Embryonic facial prominence (tissue), 1 donor: ENCODE data around the gene TMEM144.

Experiments used
- DNase-seq: peaks from one replicate; pipeline ENCODE4 v3.0.0-alpha.2; 2016; ENCODE audit errors: extremely low spot score

TMEM144 gene

DNA sequence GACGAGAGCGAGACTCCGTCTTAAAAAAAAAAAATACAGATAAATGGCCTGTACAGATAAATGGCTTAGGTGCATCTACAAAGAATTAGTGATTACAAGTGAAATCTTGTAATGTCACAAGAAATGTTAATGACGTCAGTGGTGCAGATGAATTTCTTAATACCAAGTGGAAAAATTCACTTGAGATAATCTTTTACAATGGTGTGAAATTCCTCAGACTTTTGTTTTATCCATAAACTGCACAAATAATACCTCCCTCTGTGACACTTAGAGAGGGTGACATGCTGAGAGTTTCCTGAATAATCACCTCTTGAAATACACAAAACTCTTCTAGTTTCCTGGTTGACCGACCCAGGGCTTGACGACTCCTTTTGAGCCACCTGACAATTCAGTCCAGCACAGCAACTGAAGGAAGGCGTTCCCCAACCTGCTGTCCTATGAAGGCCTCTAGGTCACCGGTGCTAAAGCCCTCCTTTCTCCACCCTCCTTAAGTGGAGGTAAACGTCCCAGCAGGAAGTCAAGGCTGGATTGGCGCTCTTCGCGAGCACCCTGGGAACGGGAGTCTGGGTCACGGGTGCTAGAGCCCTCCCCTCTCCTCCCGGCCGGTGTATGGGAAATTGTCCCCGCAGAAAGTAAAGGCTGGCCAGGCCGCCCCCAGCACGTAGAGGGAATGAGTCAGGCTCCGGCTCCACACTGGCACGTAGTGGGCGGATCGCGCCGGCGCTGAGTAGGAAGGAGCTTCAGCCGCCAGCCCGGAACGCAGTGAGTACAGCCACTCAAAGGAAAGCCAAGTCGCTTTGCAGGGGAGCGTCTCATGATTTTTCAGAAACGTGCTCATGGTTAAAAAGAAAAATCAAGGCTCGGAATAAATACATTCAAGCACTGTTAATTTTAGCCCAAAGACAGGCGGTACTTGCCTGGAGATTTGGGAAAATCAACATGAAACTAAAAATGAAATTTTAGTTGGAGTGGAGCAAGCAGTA lies at the start of gene TMEM144:
TMEM144 (plus strand) TSS at position 662 of the 983 bp plus-strand sequence. CDS start 2,182 bp downstream, outside the sequence.
- DNase-seq = peak; percentile 49

DNA sequence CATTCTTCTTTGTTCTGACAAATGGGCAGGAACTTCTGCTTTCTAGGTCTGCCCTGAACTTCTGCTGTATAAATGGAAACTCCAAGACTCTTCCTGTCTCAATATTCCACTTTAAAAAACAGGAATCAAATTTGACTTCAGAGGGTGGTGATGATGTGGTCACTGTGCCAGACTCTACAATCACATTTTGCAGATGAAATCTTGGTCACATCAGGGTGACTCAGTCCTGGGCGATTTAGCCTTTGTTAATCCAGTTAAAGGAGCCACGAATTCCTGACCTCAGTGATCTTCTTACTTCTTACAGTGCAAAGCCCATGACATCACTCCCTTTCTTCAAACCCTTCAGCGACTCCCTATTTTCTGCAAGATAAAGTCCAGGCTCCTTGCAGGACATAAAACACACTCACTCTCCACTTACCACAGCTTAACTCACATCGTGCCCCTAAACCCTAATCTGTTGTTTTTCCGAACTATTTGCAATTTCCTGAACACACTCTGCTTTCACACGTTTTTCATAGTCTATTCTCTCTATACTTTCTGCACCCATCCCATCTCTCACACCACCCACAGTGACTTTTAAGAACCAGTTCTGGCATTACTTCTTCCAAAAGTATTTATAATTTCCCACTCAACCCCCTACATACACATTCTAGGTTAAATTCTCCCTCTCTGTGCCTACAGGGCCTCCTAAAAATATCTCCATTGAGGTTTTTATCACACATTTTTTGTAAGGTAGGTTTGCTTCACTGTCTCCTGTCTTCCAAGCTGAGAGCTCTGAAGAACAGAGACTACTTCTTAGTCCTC lies 48.5 kb upstream of the TMEM144 start:
- DNase-seq = no peak

- no peak for DNase-seq
These were observed 47.7 kb upstream of the TMEM144 start for GRCh38 chr4:158162631-158163030.

DNA sequence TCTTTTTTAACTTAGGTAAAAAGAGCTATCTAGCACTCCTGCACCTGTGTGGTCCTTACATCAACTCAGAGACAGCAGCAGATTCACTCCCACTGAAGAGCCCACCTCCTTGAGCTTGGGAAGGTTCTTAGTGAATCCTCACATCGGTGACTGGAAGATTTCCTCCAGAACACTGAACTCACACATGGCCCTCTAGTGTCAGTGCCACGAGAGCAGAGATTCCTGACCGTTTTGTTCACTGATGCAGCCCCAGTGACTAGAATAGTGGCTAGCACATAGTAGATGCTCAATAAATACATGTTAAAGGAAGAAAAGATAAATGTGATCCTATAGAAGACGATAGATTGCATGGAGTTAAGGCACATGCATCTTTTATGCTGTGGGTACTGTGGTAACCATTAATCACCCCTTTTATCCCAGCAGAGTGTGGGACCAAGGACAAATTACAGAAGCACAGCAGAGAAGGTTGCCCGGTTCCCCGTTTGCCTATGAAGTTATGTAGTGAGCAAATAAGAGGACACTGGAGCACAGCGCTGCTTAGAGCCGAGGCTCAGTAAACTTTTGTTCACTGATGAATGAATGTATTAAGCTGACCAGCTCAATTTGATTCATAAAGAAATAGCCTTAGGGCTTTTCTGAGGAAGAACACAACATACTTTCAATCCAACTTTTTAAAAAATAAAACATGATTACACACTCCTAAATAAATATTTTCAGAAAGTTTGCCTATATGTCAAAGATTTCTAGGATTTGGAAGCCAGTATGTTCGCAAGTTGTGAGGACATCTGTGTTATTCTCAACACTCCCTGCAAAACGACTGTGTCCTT lies 46.1 kb upstream of the TMEM144 start:
- DNase-seq = no peak

DNA sequence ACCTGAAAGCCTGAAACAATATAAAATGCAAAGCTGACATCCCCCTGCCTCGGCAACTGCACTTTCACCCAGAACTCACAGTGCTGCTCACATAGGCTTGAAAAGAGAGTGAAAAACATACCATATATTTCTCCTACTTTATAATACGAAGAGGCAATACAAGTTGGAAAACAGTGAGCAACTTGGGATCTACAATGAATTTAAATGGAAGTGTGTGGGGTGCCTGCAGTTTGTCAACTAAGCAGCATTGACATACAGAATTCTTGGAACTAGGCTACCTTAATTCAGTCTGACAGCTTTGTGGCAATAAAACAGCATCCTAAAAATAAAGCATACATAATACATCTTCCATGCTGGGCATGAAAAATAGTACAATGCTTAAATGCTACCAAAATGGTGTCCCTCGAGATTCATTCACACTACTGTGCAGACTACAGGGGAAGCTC lies 45.5 kb upstream of the TMEM144 start:
- DNase-seq = no peak

DNA sequence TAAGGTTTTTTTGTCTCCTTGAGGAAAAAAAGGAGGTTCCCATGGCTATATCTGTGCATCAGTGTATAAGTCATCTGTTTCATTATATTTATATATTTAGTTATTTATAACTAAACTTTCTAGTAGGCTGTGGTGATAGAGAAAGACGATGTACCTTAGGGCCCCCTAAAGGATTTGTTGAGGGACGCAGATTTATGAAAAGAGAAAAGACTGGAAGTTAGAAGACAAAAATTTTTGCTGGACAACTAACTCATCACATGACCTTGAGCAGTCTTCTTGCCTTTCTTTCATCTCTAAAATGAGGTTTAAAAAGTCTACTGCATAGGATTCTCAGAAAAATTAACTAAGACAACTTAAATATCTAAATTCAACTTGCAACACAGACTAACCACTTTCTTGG lies 43.6 kb upstream of the TMEM144 start:
- no peak for DNase-seq

- DNase-seq = no peak
These were observed 41.7 kb upstream of the TMEM144 start for GRCh38 chr4:158168606-158169005.

- DNase-seq = no peak
These were observed 40.8 kb upstream of the TMEM144 start for GRCh38 chr4:158169506-158169905.

- no peak for DNase-seq
These were observed 40.2 kb upstream of the TMEM144 start for GRCh38 chr4:158169931-158170690.

- no peak for DNase-seq
These were observed 39.4 kb upstream of the TMEM144 start for GRCh38 chr4:158170691-158171561.

GRCh38 chr4:158172261-158173258 lies 37.7 kb upstream of the TMEM144 start, which contains the start of gene GASK1B:
GASK1B (minus strand) TSS chr4:158173025; CDS start chr4:158171375, 1,650 bp downstream.
- peak; percentile 24 for DNase-seq

- no peak for DNase-seq
These were observed 34.2 kb upstream of the TMEM144 start for GRCh38 chr4:158176108-158176507.

GRCh38 chr4:158176776-158177175 lies 33.5 kb upstream of the TMEM144 start:
- DNase-seq = no peak

DNA sequence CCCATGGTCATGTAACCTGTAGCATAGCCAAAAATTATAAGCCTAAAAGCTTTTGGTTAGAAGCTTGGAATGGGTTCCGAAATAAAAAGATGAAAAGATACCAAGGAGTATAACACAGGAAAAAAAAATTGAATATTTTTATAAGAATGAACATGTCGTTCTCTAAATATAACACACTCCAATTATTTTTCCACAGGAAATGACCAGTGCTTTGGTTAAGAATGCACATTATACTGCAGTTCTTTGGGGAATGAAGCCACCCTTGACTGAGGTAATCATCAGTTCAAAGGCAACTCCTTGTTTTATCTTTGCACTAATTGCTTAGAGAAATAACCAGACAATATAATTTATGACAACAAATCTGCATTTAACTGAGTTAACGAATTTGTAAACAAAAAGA lies 30.8 kb upstream of the TMEM144 start:
- DNase-seq = no peak

DNA sequence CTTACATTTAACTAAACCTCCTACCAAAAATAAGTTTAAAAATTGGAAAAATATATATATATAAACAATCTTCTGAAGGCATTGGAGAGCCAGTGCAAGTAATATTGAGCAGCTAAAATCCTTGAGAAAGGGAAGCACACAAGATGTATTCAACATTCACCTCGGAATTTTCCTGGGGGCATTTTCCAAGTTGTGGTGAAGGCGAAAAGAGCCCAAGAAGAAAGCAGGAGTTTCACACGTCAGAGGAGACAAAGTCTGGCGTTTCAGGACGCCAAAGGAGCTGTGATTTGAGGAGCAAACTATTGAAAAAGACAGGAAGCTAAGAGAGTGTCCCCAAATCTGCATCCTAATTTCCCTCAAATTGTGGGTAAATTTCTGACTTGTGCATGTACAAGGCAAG lies 28.4 kb upstream of the TMEM144 start:
- DNase-seq = no peak

DNA sequence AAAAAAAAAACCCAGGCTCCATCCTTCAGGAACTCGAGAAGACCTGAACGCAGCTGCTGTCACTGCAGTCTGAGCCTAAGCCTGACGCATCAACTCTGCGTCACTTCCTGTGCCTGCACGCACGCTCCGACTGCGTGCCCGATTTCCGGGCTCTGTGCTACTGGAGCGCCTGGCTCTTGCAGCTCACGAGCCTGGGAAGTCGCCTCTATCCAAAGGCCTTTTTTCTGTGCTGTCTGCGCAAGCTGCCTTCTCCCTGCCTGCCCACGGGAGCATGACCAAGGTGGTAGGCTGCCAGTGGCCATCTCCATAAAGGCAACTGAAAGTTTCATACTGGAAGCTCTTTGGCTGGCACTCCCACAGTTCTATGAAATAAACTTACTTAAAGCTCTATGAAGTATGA lies 27.6 kb upstream of the TMEM144 start:
- DNase-seq = no peak

DNA sequence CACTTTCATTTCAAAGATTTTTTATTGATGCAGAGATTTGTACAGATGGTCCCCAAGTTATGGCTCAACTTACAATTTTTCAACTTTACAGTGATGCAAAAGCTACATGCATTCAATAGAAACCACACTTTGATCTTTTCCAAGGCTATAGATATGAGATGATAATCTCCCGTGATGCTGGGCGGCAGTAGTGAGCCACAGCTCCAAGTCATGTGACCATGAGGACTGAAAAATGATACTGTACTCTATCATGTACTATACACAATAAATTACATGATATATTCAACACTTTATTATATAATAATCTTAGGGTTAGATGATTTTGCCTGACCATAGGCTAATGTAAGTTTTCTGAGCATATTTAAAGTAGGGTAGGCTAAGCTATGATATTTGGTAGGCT lies 23.5 kb upstream of the TMEM144 start:
- no peak for DNase-seq

DNA sequence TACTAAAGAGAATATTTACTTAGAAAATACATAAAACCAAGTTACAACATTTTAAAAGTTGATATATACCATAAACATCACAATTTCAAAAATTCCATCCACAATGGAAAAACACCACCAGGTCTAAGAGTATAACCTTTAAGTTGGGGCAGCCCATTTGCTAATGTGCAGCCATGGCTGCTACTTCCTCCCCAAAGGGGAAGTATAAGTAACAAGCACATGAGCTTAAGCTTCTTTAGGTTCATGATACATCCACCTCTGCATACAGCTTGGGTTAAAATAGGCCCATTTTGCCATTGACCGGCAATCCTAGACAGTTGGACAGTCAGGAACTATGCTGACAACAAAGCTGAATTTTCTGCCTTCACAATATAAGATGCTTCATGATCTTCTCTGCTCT lies 20.9 kb upstream of the TMEM144 start:
- no peak for DNase-seq

DNA sequence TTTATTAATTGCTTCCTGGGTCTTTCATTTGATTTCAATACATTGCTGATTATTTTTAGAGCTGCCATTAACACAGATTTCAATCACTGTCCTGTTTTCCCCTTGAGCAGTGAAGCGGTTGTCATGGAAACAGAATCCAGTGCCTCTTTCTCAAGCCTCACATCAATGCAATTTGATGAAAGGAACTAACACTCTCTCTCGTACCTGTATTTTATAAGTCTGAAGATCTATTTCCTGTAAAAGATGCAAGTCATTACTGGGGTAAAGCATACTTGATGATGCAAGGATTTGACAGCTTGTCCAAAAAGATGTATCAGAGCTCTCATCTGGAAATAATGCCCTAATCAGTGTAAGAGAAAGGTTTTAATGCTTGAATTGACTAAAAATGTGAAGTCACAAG lies 19.6 kb upstream of the TMEM144 start:
- DNase-seq = no peak
